Ascending aorta (tissue), 2 donors: ENCODE results near the gene B3GAT2. TPM values are rescaled to one million over a fixed set of nuclear protein-coding genes. Genes with fewer than 3 reads are reported as not detected.

Experiments used
- DNase-seq, 2 donors: peaks; one replicate each; pipeline ENCODE4 v3.0.0-alpha.2; 2019; ENCODE audit warnings: low spot score in 2 of 2
- H3K27ac ChIP-seq, 2 donors: fragments of 200-600 bp; sonication (generic); one replicate each; pipeline ENCODE4 v1.5.1; 2016 to 2017; ENCODE audit warnings: mild to moderate bottlenecking in 1 of 2
- H3K27me3 ChIP-seq: fragments of 200-600 bp; sonication (generic); one replicate; pipeline ENCODE4 v1.5.1; 2017
- H3K36me3 ChIP-seq, 2 donors: fragments of 200-600 bp; sonication (generic); one replicate each; pipeline ENCODE4 v1.5.1; 2016
- H3K4me1 ChIP-seq, 2 donors: fragments of 200-600 bp; sonication (generic); one replicate each; pipeline ENCODE4 v1.5.1; 2016 to 2017; ENCODE audit warnings: mild to moderate bottlenecking in 1 of 2
- H3K4me3 ChIP-seq, 2 donors: fragments of 200-600 bp; sonication (generic); one replicate each; pipeline ENCODE4 v1.5.1; 2016 to 2017; ENCODE audit warnings: mild to moderate bottlenecking in 1 of 2
- H3K9me3 ChIP-seq, 2 donors: fragments of 200-600 bp; sonication (generic); one replicate each; pipeline ENCODE4 v1.5.1; 2016
- intact Hi-C: fragments of 100-400 bp; cut with DNase I; formaldehyde crosslinking; loops from one replicate; pipeline ENCODE4 v1.15.1; 2023
- total RNA-seq: library from RNA; depleted of rRNA; stranded (reverse); fragments of >200 nt; gene quantifications from one replicate; pipeline ENCODE4 v1.1.0, GENCODE V29; 2016
- TF ChIP-seq, protein P1 (sequence below), 3 experiments: fragments of 200-600 bp in 2 of 3; fragments of 450-650 bp in 1 of 3; sonication (generic) in 2 of 3; IDR thresholded peaks; one replicate each; pipeline ENCODE4 v1.5.1; 2016 to 2019; ENCODE audit warnings: antibody characterized with exemption in 3 of 3, mild to moderate bottlenecking in 1 of 3, moderate library complexity in 1 of 3

Gene B3GAT2
- total RNA-seq, 1 donor from 2014 or later, result not detected

DNA sequence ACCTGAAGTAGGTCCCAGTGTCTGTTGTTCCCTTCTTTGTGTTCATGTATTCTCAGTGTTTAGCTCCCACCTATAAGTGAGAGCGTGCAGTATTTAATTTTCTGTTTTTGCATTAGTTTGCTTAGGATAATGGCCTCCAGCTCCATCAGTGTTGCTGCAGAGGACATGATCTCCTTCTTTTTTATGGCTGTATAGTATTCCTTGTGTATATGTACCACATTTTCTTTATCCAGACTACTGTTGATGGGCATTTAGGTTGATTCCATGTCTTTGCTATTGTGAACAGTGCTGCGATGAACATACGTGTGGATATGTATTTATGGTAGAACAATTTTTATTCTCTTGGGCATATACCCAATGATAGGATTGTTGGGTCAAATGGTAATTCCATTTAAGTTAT is 125.4 kb downstream of the B3GAT2 start:
- Histone ChIP-seq H3K27me3 (no peaks in the 10 kb centered on the region), H3K36me3 (no peaks in the 10 kb centered on the region), H3K27ac (no peak overlapping the region), H3K4me1 (peaks cover 0 to 5% of the 10 kb centered on the region in 2 donors), H3K9me3 (no peaks in the 10 kb centered on the region), H3K4me3 (no peak overlapping the region)
- TF ChIP-seq, protein P1, sequence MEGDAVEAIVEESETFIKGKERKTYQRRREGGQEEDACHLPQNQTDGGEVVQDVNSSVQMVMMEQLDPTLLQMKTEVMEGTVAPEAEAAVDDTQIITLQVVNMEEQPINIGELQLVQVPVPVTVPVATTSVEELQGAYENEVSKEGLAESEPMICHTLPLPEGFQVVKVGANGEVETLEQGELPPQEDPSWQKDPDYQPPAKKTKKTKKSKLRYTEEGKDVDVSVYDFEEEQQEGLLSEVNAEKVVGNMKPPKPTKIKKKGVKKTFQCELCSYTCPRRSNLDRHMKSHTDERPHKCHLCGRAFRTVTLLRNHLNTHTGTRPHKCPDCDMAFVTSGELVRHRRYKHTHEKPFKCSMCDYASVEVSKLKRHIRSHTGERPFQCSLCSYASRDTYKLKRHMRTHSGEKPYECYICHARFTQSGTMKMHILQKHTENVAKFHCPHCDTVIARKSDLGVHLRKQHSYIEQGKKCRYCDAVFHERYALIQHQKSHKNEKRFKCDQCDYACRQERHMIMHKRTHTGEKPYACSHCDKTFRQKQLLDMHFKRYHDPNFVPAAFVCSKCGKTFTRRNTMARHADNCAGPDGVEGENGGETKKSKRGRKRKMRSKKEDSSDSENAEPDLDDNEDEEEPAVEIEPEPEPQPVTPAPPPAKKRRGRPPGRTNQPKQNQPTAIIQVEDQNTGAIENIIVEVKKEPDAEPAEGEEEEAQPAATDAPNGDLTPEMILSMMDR (IDR thresholded peaks at IDR 0.05), result no peak
- intact Hi-C loops, result no loop called here
- no peak for DNase-seq

DNA sequence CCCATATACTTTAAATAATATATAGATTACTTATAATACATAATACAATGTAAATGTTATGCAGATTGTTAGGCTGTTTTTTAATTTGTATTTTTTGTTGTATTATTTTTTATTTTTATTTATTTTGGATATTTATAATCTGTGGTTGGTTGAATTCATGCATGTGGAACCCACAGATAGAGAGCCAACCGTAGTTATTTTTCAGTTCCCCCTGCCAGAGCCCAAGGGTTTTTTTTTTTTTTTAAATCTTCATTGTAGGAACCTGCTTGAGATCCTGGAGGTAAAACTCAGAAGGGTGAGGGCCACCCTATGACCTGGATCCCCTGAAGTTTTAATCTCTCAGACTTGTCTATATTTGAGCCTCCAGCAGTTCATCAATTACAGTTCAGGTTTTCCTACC is 133.2 kb downstream of the B3GAT2 start:
- no peaks in the 10 kb centered on the region for H3K4me1 ChIP-seq
- no peaks in the 10 kb centered on the region for H3K9me3 ChIP-seq
- no peak for DNase-seq
- H3K4me3 ChIP-seq, result no peak overlapping the region
- H3K27me3 ChIP-seq, result no peaks in the 10 kb centered on the region
- intact Hi-C loops, result no loop called here
- TF ChIP-seq, protein P1 (IDR thresholded peaks at IDR 0.05), result no peak
- no peaks in the 10 kb centered on the region for H3K36me3 ChIP-seq
- H3K27ac ChIP-seq, result no peak overlapping the region

DNA sequence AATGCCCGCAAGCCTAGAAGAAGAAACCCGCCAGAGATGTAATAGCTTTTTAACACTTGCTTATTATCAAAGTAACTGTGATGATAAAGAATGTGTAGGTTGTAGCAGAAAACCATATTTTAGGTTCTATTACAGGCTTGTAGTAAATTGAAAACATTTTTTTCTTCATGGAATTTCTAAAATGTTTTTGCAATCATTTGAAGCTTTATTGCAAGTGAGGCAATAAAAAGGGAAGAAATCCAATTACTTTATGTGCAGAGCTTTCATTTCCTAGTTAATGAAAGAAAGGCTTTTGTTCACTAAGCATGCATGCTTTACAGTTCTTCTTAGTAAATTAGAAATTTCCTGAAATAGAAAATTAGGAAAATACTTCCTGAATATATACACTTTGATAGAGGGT is 135.1 kb downstream of the B3GAT2 start:
- H3K4me1 ChIP-seq, result no peaks in the 10 kb centered on the region
- TF ChIP-seq, protein P1 (IDR thresholded peaks at IDR 0.05), result no peak
- intact Hi-C loops, result no loop called here
- DNase-seq, result no peak
- no peaks in the 10 kb centered on the region for H3K9me3 ChIP-seq
- no peaks in the 10 kb centered on the region for H3K36me3 ChIP-seq
- H3K27me3 ChIP-seq, result no peaks in the 10 kb centered on the region
- no peak overlapping the region for H3K4me3 ChIP-seq
- no peak overlapping the region for H3K27ac ChIP-seq

DNA sequence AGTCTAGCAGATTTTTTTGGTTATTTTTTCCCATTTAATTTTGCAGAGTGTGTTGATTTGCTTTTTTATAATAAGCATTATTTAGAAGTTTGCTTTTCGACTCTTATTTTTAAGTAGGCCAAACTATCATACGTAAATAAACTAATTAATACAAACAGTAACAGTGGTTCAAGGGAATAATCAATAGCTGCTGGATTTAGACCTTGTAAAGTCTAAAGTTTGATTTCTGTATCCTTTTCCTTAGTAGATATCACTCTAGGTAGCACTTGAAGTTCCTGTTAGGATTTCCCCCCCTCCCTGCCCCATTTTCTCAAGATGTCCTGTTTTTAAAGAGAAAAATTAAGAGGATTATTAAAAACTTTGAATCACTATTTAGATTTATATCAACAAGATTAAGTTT is 136.1 kb downstream of the B3GAT2 start:
- Histone ChIP-seq H3K27me3 (no peaks in the 10 kb centered on the region), H3K27ac (no peak overlapping the region), H3K9me3 (no peaks in the 10 kb centered on the region), H3K4me3 (no peak overlapping the region), H3K36me3 (no peaks in the 10 kb centered on the region), H3K4me1 (no peaks in the 10 kb centered on the region)
- no peak for DNase-seq
- intact Hi-C loops, result no loop called here
- TF ChIP-seq, protein P1 (IDR thresholded peaks at IDR 0.05), result no peak

DNA sequence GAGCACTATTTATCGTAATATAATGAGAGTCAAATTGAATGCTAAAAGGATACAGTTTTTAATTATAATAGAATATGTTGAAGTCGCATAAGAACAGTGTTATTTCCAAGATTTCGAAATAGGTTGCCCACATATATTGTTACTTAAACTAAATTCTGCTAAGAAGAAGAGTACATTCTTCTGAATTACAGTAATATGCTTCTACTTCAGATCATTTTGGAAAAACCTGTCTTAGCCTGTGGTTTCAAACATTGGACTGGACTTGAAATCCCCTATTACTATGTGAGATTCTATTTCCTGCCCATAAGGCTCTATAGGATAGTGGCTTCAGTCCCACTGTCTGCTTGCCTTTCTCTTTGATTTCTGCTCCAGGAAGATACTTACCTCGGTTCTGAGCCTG is 137.2 kb downstream of the B3GAT2 start:
- Histone ChIP-seq H3K9me3 (no peaks in the 10 kb centered on the region), H3K4me3 (no peak overlapping the region), H3K4me1 (no peaks in the 10 kb centered on the region), H3K36me3 (no peaks in the 10 kb centered on the region), H3K27me3 (no peaks in the 10 kb centered on the region), H3K27ac (no peak overlapping the region)
- DNase-seq, result no peak
- intact Hi-C loops, result no loop called here
- TF ChIP-seq, protein P1 (IDR thresholded peaks at IDR 0.05), result no peak

DNA sequence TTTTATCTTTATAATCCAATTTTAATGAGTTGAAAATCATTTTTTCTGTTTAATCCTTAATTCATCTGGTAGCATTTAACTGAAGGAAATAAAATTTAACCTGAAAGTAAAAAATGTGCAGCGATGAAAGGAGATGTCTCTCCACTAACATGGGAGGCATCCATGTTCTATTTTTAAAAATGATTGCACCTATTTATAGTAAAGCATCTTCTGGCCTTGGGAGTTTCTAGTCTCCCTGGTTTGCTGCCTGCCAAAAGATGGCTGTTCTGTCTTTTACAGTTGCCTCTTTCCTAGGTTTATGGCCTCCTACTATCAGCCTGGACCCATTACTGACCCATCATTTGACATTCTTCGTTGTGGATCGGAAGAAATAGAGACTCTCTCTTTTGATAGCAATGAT is 143.0 kb downstream of the B3GAT2 start:
- Histone ChIP-seq H3K36me3 (no peaks in the 10 kb centered on the region), H3K27ac (no peak overlapping the region), H3K4me1 (no peaks in the 10 kb centered on the region), H3K9me3 (no peaks in the 10 kb centered on the region), H3K4me3 (no peak overlapping the region), H3K27me3 (no peaks in the 10 kb centered on the region)
- intact Hi-C loops, result no loop called here
- no peak for DNase-seq
- TF ChIP-seq, protein P1 (IDR thresholded peaks at IDR 0.05), result no peak
